Ishikawa (cell line): Measurements from ENCODE around the gene ZNF787.
A peak's percentile ranks its signal among the peaks of the same experiment; 100 is the strongest.

Experiments
- CEBPB ChIP-seq: IDR thresholded peaks from 2 replicates; pipeline ENCODE4 v1.6.1; 2012
- CREB1 ChIP-seq: IDR thresholded peaks from 2 replicates; pipeline ENCODE4 v1.6.1; 2012; ENCODE audit warnings: low read depth
- EGR1 ChIP-seq: IDR thresholded peaks from 2 replicates; pipeline ENCODE4 v1.6.1; 2012
- EP300 ChIP-seq: IDR thresholded peaks from 2 replicates; pipeline ENCODE4 v1.6.1; 2012; ENCODE audit warnings: borderline replicate concordance
- FOXM1 ChIP-seq: IDR thresholded peaks from 2 replicates; pipeline ENCODE4 v1.6.1; 2012; ENCODE audit warnings: low read depth, borderline replicate concordance
- MAX ChIP-seq: IDR thresholded peaks from 2 replicates; pipeline ENCODE4 v1.6.1; 2012
- NFIC ChIP-seq: IDR thresholded peaks from 2 replicates; pipeline ENCODE4 v1.6.1; 2012
- RAD21 ChIP-seq: IDR thresholded peaks from 2 replicates; pipeline ENCODE4 v1.6.1; 2012; ENCODE audit warnings: low read depth
- REST ChIP-seq: IDR thresholded peaks from 2 replicates; pipeline ENCODE4 v1.6.1; 2012; ENCODE audit warnings: low read depth, mild to moderate bottlenecking
- TAF1 ChIP-seq: IDR thresholded peaks from 2 replicates; pipeline ENCODE4 v1.6.1; 2012; ENCODE audit warnings: low read depth, mild to moderate bottlenecking
- TCF12 ChIP-seq: IDR thresholded peaks from 2 replicates; pipeline ENCODE4 v1.6.1; 2012; ENCODE audit warnings: low read depth
- TEAD4 ChIP-seq: IDR thresholded peaks from 2 replicates; pipeline ENCODE4 v1.6.1; 2012
- USF1 ChIP-seq: IDR thresholded peaks from 2 replicates; pipeline ENCODE4 v1.6.1; 2012
- YY1 ChIP-seq: IDR thresholded peaks from 2 replicates; pipeline ENCODE4 v1.6.1; 2012; ENCODE audit warnings: low read depth
- ZBTB7A ChIP-seq: IDR thresholded peaks from 2 replicates; pipeline ENCODE4 v1.6.1; 2012; ENCODE audit warnings: low read depth

ZNF787 gene

DNA sequence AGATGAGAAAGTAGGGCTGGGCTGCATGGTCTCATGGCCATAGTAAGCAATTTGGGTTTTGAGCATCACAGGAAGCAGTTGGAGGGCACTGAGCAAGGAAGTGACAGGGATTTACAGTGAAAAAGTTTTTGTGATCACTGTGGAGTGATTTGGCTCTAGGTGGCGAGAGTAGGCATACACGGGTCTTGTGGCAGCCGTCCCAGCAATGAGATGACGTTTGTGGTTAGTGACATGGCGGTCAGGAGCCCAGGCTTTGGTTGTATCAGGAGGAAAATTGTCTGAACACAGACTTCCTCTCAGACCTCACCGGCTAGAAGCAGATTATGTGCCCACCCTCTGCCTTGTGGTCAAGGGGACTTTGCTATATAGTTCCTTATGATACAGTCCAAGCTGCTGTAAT lies 23.3 kb upstream of the ZNF787 start:
- TF ChIP-seq FOXM1 (no peak), CREB1 (no peak), REST (no peak), ZBTB7A (no peak), TCF12 (no peak), MAX (no peak), EP300 (no peak), USF1 (no peak)

- TF ChIP-seq USF1 (no peak), REST (no peak), TEAD4 (no peak), EGR1 (no peak), YY1 (no peak), RAD21 (no peak), EP300 (no peak), FOXM1 (no peak), CEBPB (no peak), TCF12 (no peak), ZBTB7A (no peak), CREB1 (no peak), NFIC (no peak), MAX (no peak), TAF1 (no peak)
Observed at GRCh38 chr19:56142897-56143434, 21.9 kb upstream of the ZNF787 start.

DNA sequence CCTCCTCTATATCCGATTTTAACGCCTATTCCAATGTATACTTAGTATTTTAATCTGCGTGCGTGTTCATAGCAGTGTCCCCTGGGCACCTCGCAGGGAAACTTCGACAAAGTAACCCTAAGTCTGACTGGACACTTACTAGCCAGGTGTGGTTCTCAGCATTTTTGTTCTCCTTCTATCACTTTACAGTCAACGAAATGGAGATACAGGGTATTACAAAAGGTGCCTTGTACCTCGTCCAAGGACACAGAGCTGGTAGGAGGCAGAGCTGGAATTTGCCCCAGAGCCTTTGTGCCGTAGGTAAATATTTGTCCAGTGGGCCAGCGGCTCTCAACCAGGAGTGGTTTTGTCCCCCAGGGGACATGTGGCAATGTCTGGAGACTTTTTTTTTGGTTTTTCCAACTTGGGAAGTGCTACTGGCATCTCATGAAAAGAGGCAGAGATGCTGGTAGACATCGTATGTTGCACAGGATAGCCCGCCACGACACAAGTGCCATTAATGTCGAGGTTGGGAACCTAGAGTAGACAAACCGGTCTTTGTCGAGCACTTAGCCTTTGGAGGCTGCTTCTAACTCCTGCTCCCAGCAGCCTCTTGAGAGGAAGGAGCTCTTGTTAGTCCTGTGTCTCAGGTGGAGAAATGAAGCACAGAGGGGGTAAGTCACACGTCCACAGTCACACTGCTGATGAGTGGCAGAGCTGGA lies 21.1 kb upstream of the ZNF787 start:
- TF ChIP-seq ZBTB7A, result no peak
- TF ChIP-seq TAF1, result no peak
- no peak for TF ChIP-seq USF1
- TF ChIP-seq MAX, result no peak
- TF ChIP-seq TCF12, result no peak
- no peak for TF ChIP-seq EP300
- TF ChIP-seq TEAD4, result no peak
- no peak for TF ChIP-seq CREB1
- no peak for TF ChIP-seq YY1
- TF ChIP-seq EGR1, result no peak
- no peak for TF ChIP-seq CEBPB
- TF ChIP-seq RAD21, result no peak

- TF ChIP-seq ZBTB7A, result 0 out of 2 replicates have a peak, but pooled peaks have one; percentile 22
- TF ChIP-seq RAD21, result no peak
Observed at GRCh38 chr19:56141417-56141993, 20.4 kb upstream of the ZNF787 start.

- TF ChIP-seq REST (no peak), CEBPB (no peak), MAX (peak; percentile 60), ZBTB7A (0 out of 2 replicates have a peak, but pooled peaks have one; percentile 60), FOXM1 (no peak), RAD21 (no peak; the same call in 1 of the 2 replicates), TCF12 (peak; percentile 52), YY1 (peak; percentile 86), EGR1 (0 out of 2 replicates have a peak, but pooled peaks have one; percentile 17), CREB1 (peak; percentile 78), TAF1 (no peak), USF1 (peak; percentile 10; the same call in 1 of the 2 replicates), TEAD4 (no peak), NFIC (peak; percentile 35; the same call in 1 of the 2 replicates), EP300 (no peak)
Observed at GRCh38 chr19:56140583-56141416, 19.7 kb upstream of the ZNF787 start, which contains the start of gene ZNF444. Gene ZNF444 (plus strand): TSS chr19:56141287. CDS start chr19:56146912, 5,625 bp downstream.
